Stomach (tissue), 9 donors: Measurements from ENCODE around the gene KCNT1. TPM values are rescaled to one million over a fixed set of nuclear protein-coding genes. Genes with fewer than 3 reads are reported as not detected.

ENCODE experiments used
- DNase-seq, 2 donors: peaks; one replicate each; pipeline versions ENCODE4 v3.0.0 to v3.0.0-alpha.2; 2013 to 2019
- H3K27ac ChIP-seq, 5 donors: fragments of 200-600 bp in 4 of 5; sonication (generic) in 4 of 5; one replicate each; pipeline ENCODE4 v1.5.1; 2013 to 2019; ENCODE audit warnings: mild to moderate bottlenecking in 1 of 5, moderate library complexity in 1 of 5
- H3K27me3 ChIP-seq, 3 donors: fragments of 200-600 bp; sonication (generic); one replicate each; pipeline ENCODE4 v1.5.1; 2017 to 2019; ENCODE audit warnings: mixed run types in 1 of 3
- H3K36me3 ChIP-seq, 4 donors: fragments of 200-600 bp; sonication (generic); 1 replicate in 3 of 4; 2 replicates in 1 of 4; pipeline ENCODE4 v1.5.1; 2016 to 2019
- H3K4me1 ChIP-seq, 4 donors: fragments of 200-600 bp; sonication (generic); one replicate each; pipeline ENCODE4 v1.5.1; 2016 to 2019
- H3K4me3 ChIP-seq, 4 donors: fragments of 200-600 bp; sonication (generic) in 3 of 4; one replicate each; pipeline ENCODE4 v1.5.1; 2016 to 2019; ENCODE audit warnings: mild to moderate bottlenecking in 1 of 4
- H3K9me3 ChIP-seq, 4 donors: fragments of 200-600 bp; sonication (generic); one replicate each; pipeline ENCODE4 v1.5.1; 2016 to 2019
- CTCF ChIP-seq, 7 experiments: fragments of 450-650 bp in 4 of 7; fragments of 200-600 bp in 3 of 7; sonication (generic) in 3 of 7; IDR thresholded peaks; one replicate each; pipeline ENCODE4 v1.5.1; 2016 to 2019; ENCODE audit warnings: antibody characterized with exemption in 7 of 7, control low read depth in 2 of 7, mild to moderate bottlenecking in 1 of 7
- EP300 ChIP-seq: sonication (generic); formaldehyde crosslinking; IDR thresholded peaks from one replicate; pipeline ENCODE4 v1.6.1; 2017; ENCODE audit warnings: antibody characterized with exemption
- POLR2A ChIP-seq, 4 donors: fragments of 450-650 bp; IDR thresholded peaks; one replicate each; pipeline ENCODE4 v1.6.1; 2016; ENCODE audit warnings: antibody characterized with exemption in 4 of 4, control low read depth in 2 of 4, mild to moderate bottlenecking in 1 of 4, moderate library complexity in 1 of 4
- POLR2AphosphoS5 ChIP-seq, 3 donors: sonication (generic); formaldehyde crosslinking; IDR thresholded peaks; one replicate each; pipeline ENCODE4 v1.6.1; 2016; ENCODE audit warnings: antibody characterized with exemption in 3 of 3
- WGBS, 5 donors: extraction: QIAGEN DNeasy Blood & Tissue Kit in 3 of 5; methylation state at CpG; one replicate each; pipeline versions ENCODE4 v1.1.5 to v1.1.7; 2013 to 2018; 5-methylcytosine and 5-hydroxymethylcytosine counted together
- intact Hi-C: fragments of 100-400 bp; cut with DNase I; formaldehyde crosslinking; loops from one replicate; pipeline ENCODE4 v1.15.1; 2023; ENCODE audit warnings: low total_unique reads
- polyA plus RNA-seq, 3 donors: library from polyadenylated mRNA; stranded (reverse); fragments of 200-250 nt; gene quantifications; one replicate each; pipeline ENCODE4 v1.2.3, GENCODE V29; 2013
- total RNA-seq, 5 donors: library from RNA; depleted of rRNA; stranded (reverse); fragments of >200 nt; gene quantifications; one replicate each; pipeline versions ENCODE4 v1.1.0 to v1.2.3, GENCODE V29; 2014 to 2016
- donor health status: healthy with polysubstance abuse.
- donor health status: Bipolar disorder and iron deficiency.
- donor health status: healthy.

KCNT1 gene
- total and polyA plus RNA-seq, 8 donors, result 0.10 to 12.9 (median 0.37) TPM; not detected in 4

GRCh38 chr9:135693771-135694170 is 8.2 kb upstream of the KCNT1 start:
- H3K27ac ChIP-seq, result no peak overlapping the region
- H3K27me3 ChIP-seq, result peaks cover 0 to 77% (median 3%) of the 10 kb centered on the region in 3 donors
- H3K9me3 ChIP-seq, result no peaks in the 10 kb centered on the region
- 57 to 83% (median 73%) methylated on average over 2 to 11 of the region's 11 CpGs for WGBS, 5 donors
- no peak for DNase-seq
- no peak overlapping the region for H3K4me3 ChIP-seq
- H3K4me1 ChIP-seq, result no peaks in the 10 kb centered on the region
- no peaks in the 10 kb centered on the region for H3K36me3 ChIP-seq
- intact Hi-C loops, result no loop called here
- no peak for TF ChIP-seq POLR2A (IDR thresholded peaks at IDR 0.05)
- no peak for TF ChIP-seq CTCF (IDR thresholded peaks at IDR 0.05)
- TF ChIP-seq POLR2AphosphoS5 (IDR thresholded peaks at IDR 0.05), result no peak
- TF ChIP-seq EP300, result no peak

- peaks cover 0 to 77% (median 3%) of the 10 kb centered on the region in 3 donors for H3K27me3 ChIP-seq
- WGBS, 5 donors, result 46 to 56% (median 54%) methylated on average over 13 to 18 of the region's 18 CpGs
- H3K4me1 ChIP-seq, result no peaks in the 10 kb centered on the region
- TF ChIP-seq POLR2A (IDR thresholded peaks at IDR 0.05) (no peak), POLR2AphosphoS5 (IDR thresholded peaks at IDR 0.05) (no peak), EP300 (no peak), CTCF (IDR thresholded peaks at IDR 0.05) (no peak)
- DNase-seq, result no peak
- no peak overlapping the region for H3K4me3 ChIP-seq
- intact Hi-C loops, result no loop called here
- no peaks in the 10 kb centered on the region for H3K9me3 ChIP-seq
- no peak overlapping the region for H3K27ac ChIP-seq
- no peaks in the 10 kb centered on the region for H3K36me3 ChIP-seq
These were observed 7.6 kb upstream of the KCNT1 start for GRCh38 chr9:135694414-135694813.

GRCh38 chr9:135695036-135695435 is 6.9 kb upstream of the KCNT1 start:
- intact Hi-C loops, result no loop called here
- WGBS, 5 donors, result 72 to 98% (median 83%) methylated on average over 8 to 16 of the region's 16 CpGs
- H3K9me3 ChIP-seq, result no peaks in the 10 kb centered on the region
- no peak for TF ChIP-seq POLR2A (IDR thresholded peaks at IDR 0.05)
- TF ChIP-seq EP300, result no peak
- no peaks in the 10 kb centered on the region for H3K4me1 ChIP-seq
- no peak overlapping the region for H3K4me3 ChIP-seq
- DNase-seq, result no peak
- no peaks in the 10 kb centered on the region for H3K36me3 ChIP-seq
- H3K27ac ChIP-seq, result no peak overlapping the region
- peaks cover 0 to 77% (median 3%) of the 10 kb centered on the region in 3 donors for H3K27me3 ChIP-seq

GRCh38 chr9:135695642-135696041 is 6.3 kb upstream of the KCNT1 start:
- DNase-seq, result no peak
- peaks cover 0 to 77% (median 3%) of the 10 kb centered on the region in 3 donors for H3K27me3 ChIP-seq
- no peak overlapping the region for H3K4me3 ChIP-seq
- WGBS, 5 donors, result 70 to 88% (median 82%) methylated on average over 2 to 12 of the region's 12 CpGs
- H3K27ac ChIP-seq, result no peak overlapping the region
- H3K9me3 ChIP-seq, result no peaks in the 10 kb centered on the region
- intact Hi-C loops, result no loop called here
- H3K36me3 ChIP-seq, result no peaks in the 10 kb centered on the region
- TF ChIP-seq POLR2AphosphoS5 (IDR thresholded peaks at IDR 0.05), result no peak
- TF ChIP-seq POLR2A (IDR thresholded peaks at IDR 0.05), result no peak
- no peak for TF ChIP-seq EP300
- no peak for TF ChIP-seq CTCF (IDR thresholded peaks at IDR 0.05)
- H3K4me1 ChIP-seq, result no peaks in the 10 kb centered on the region

- no peak for DNase-seq
- intact Hi-C loops, result no loop called here
- TF ChIP-seq POLR2A (IDR thresholded peaks at IDR 0.05), result no peak
- no peak for TF ChIP-seq POLR2AphosphoS5 (IDR thresholded peaks at IDR 0.05)
- TF ChIP-seq EP300, result no peak
- no peak for TF ChIP-seq CTCF (IDR thresholded peaks at IDR 0.05)
- peaks cover under 1 to 3% (median 1%) of the 10 kb centered on the region in 4 donors for H3K4me1 ChIP-seq
- H3K27me3 ChIP-seq, result peaks cover 0 to 81% (median 8%) of the 10 kb centered on the region in 3 donors
- WGBS, 5 donors, result 63 to 75% (median 70%) methylated on average over 13 to 16 of the region's 16 CpGs
- no peak overlapping the region for H3K27ac ChIP-seq
- H3K9me3 ChIP-seq, result no peaks in the 10 kb centered on the region
- H3K4me3 ChIP-seq, result no peak overlapping the region
- no peaks in the 10 kb centered on the region for H3K36me3 ChIP-seq
These were observed 5.5 kb upstream of the KCNT1 start for GRCh38 chr9:135696446-135696845.
